H1 (cell line): ENCODE results near the gene TATDN2. TPM values are rescaled to one million over a fixed set of nuclear protein-coding genes. Genes with fewer than 3 reads are reported as not detected.

Source experiments
- BRCA1 ChIP-seq: IDR thresholded peaks from 2 replicates; pipeline ENCODE4 v1.6.1; 2012; ENCODE audit warnings: low read depth, low read length, improper control_type of control experiment
- CHD1 ChIP-seq: IDR thresholded peaks from 2 replicates; pipeline ENCODE4 v1.6.1; 2012; ENCODE audit warnings: low read depth, low read length, improper control_type of control experiment
- CHD7 ChIP-seq: fragments of 300-600 bp; sonication (generic); IDR thresholded peaks from 2 replicates; pipeline ENCODE4 v1.7.1; 2012; ENCODE audit warnings: low read length, moderate library complexity, mild to moderate bottlenecking, inconsistent platforms; ENCODE audit not compliant: insufficient replicate concordance
- KDM5A ChIP-seq: fragments of 200-600 bp; IDR thresholded peaks from 2 replicates; pipeline ENCODE4 v1.7.1; 2012; ENCODE audit warnings: mild to moderate bottlenecking, low read length, inconsistent platforms, mixed read lengths
- SP4 ChIP-seq: IDR thresholded peaks from 2 replicates; pipeline ENCODE4 v1.6.1; 2012; ENCODE audit warnings: low read length, inconsistent platforms
- polyA plus RNA-seq, 7 experiments: library from polyadenylated mRNA; depleted of rRNA in 3 of 7; stranded (reverse) in 5 of 7; unstranded in 2 of 7; fragments of >200 nt in 5 of 7; fragments of 200-250 nt in 2 of 7; gene quantifications; 1 replicate in 5 of 7; 2 replicates in 1 of 7; 4 replicates in 1 of 7; pipeline versions ENCODE4 v1.2.1 to v1.2.3, GENCODE V29; 2011 to 2013; ENCODE audit warnings: missing spikeins in 2 of 7, mixed read lengths in 2 of 7
- total RNA-seq: library from RNA; stranded (reverse); fragmentation: NEBNext Ultra II Directional; extraction: Animal tissue kit (Norgen Biotek cat#: 25700); gene quantifications from 2 replicates; pipeline ENCODE4 v1.2.1, GENCODE V29; 2021

TATDN2 gene
- total and polyA plus RNA-seq, 2 of the 8 experiments (the other 6 are each of a cell fraction or from before 2014, with no cell fraction given) = 12.1 to 34.8 TPM

DNA sequence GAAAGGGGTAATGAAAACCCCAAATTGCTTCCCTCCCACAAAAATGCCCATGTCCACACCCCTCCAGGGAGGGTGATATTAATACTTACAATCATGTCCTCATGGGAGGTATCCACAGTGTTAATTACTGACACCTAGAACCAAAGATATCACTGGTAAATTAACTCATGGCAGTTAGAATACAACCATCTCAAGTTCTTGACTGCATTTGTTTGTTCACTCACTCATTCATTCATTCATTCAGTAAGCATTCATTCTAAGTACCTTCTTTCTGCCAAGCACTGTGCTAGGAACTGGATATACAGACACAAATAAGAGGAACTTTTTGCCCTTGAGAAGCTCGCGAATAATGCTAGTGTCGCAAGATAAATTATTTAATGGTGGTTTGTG is 69.7 kb downstream of the TATDN2 start (continued):
- TF ChIP-seq CHD7 (no peak), BRCA1 (no peak), KDM5A (no peak), SP4 (no peak), CHD1 (no peak)
